Breast epithelium (tissue), 3 donors: ENCODE data around the gene CCDC201.
"Not testable (repeated sequence)": the region's sequence is repeated elsewhere in the genome, so short reads cannot be mapped to it uniquely, and the experiment has no call there.

Source experiments
- CTCF ChIP-seq, 3 donors: fragments of 450-650 bp; IDR thresholded peaks; one replicate each; pipeline ENCODE4 v1.5.1; 2016 to 2017; ENCODE audit warnings: antibody characterized with exemption in 3 of 3, mild to moderate bottlenecking in 3 of 3, moderate library complexity in 3 of 3
- POLR2A ChIP-seq: fragments of 450-650 bp; IDR thresholded peaks from one replicate; pipeline ENCODE4 v1.6.1; 2016; ENCODE audit warnings: antibody characterized with exemption, mild to moderate bottlenecking, moderate library complexity

GRCh38 chr7:45841926-45842717 lies 30.8 kb downstream of the CCDC201 start:
- not testable (repeated sequence) for TF ChIP-seq CTCF (IDR thresholded peaks at IDR 0.05); POLR2A
